RWPE2 (cell line): ENCODE data around the gene TOGARAM1.
A peak's percentile ranks its signal among the peaks of the same experiment; 100 is the strongest.

Source experiments
- ATAC-seq: fragments of 200-7000 bp; cut with Tn5 transposase; 3 replicates; pipeline ENCODE4 v1.9.1; 2021; ENCODE audit warnings: low read depth
- DNase-seq: peaks from one replicate; pipeline ENCODE4 v3.0.0-alpha.2; 2020; ENCODE audit warnings: low spot score
- H3K27ac ChIP-seq: fragments of 450-650 bp; 2 replicates; pipeline ENCODE4 v1.5.1; 2017; ENCODE audit warnings: mild to moderate bottlenecking; ENCODE audit not compliant: poor library complexity, severe bottlenecking
- H3K27me3 ChIP-seq: fragments of 250-450 bp; sonication (Bioruptor Pico); 2 replicates; pipeline ENCODE4 v1.5.1; 2021; ENCODE audit warnings: mild to moderate bottlenecking, moderate library complexity; ENCODE audit not compliant: insufficient read depth, poor library complexity, severe bottlenecking
- H3K36me3 ChIP-seq: fragments of 250-450 bp; sonication (Bioruptor Pico); 2 replicates; pipeline ENCODE4 v1.5.1; 2020; ENCODE audit warnings: low read depth, mild to moderate bottlenecking, moderate library complexity
- H3K4me1 ChIP-seq: fragments of 250-450 bp; sonication (Bioruptor Pico); 2 replicates; pipeline ENCODE4 v1.5.1; 2021; ENCODE audit warnings: mild to moderate bottlenecking, moderate library complexity; ENCODE audit not compliant: insufficient read depth, poor library complexity, severe bottlenecking
- H3K4me3 ChIP-seq: fragments of 250-450 bp; sonication (Bioruptor Pico); 2 replicates; pipeline ENCODE4 v1.5.1; 2021; ENCODE audit warnings: mild to moderate bottlenecking, moderate library complexity; ENCODE audit not compliant: severe bottlenecking
- H3K9me3 ChIP-seq: fragments of 250-450 bp; sonication (Bioruptor Pico); 2 replicates; pipeline ENCODE4 v1.5.1; 2021; ENCODE audit warnings: mild to moderate bottlenecking, moderate library complexity; ENCODE audit not compliant: severe bottlenecking
- CTCF ChIP-seq: fragments of 450-650 bp; IDR thresholded peaks from one replicate; pipeline ENCODE4 v1.5.1; 2017; ENCODE audit warnings: mild to moderate bottlenecking, moderate library complexity; ENCODE audit not compliant: poor library complexity, severe bottlenecking

The TOGARAM1 gene

DNA sequence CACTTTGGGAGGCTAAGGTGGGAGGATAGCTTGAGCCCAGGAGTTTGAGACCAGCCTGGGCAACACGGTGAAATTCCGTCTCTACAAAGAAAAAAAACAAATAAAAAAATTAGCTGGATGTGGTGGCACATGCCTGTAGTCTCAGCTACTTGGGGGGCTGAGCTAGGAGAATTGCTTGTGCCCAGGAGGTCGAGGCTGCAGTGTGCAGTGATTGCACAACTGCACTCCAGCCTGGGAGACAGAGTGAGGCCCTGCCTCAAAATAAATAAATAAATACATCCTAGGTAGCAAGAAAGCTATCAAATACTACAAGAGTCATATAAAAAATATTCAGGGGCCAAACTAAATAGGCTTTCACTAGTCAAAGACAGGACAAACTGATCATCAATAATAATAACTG lies 6.5 kb upstream of the TOGARAM1 start:
- Histone ChIP-seq H3K4me1 (peaks cover 15% of the 10 kb centered on the region), H3K4me3 (no peak overlapping the region), H3K9me3 (no peaks in the 10 kb centered on the region), H3K27ac (no peak overlapping the region), H3K27me3 (no peaks in the 10 kb centered on the region), H3K36me3 (peaks cover 18% of the 10 kb centered on the region; the same call in 1 of the 2 replicates)
- no peak for DNase-seq
- ATAC-seq, result no peak
- no peak for TF ChIP-seq CTCF

GRCh38 chr14:44956866-44957265 lies 5.1 kb upstream of the TOGARAM1 start:
- Histone ChIP-seq H3K4me3 (no peak overlapping the region), H3K27me3 (no peaks in the 10 kb centered on the region), H3K4me1 (peaks cover 15% of the 10 kb centered on the region), H3K27ac (no peak overlapping the region), H3K9me3 (no peaks in the 10 kb centered on the region), H3K36me3 (peaks cover 18% of the 10 kb centered on the region; the same call in 1 of the 2 replicates)
- DNase-seq, result no peak
- TF ChIP-seq CTCF, result no peak
- ATAC-seq, result no peak

DNA sequence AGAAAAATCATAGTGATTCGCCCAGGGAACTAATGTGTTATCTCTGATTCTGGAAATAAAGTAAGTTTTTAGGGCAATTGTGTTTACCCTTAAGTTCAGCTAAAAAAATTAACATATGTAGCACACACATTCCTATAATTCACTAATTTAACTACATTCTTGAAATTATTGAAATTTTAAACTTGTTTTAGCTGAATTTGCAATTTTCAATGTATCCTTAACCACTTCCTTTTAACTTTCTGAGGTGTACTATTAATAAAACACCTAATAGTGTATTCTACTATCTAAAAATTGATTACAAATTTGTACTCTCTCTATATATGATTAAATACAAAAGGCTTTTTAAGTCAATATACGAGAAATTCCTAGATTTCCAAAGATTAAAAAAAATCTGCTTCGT lies 2.5 kb upstream of the TOGARAM1 start:
- H3K9me3 ChIP-seq, result no peaks in the 10 kb centered on the region
- H3K4me3 ChIP-seq, result no peak overlapping the region
- ATAC-seq, result no peak
- H3K4me1 ChIP-seq, result peaks cover 15% of the 10 kb centered on the region
- H3K36me3 ChIP-seq, result peaks cover 8% of the 10 kb centered on the region; the same call in 1 of the 2 replicates
- no peak for DNase-seq
- TF ChIP-seq CTCF, result no peak
- peak overlapping the region; percentile 62 for H3K27ac ChIP-seq
- H3K27me3 ChIP-seq, result no peaks in the 10 kb centered on the region

GRCh38 chr14:44960146-44960545 lies 1.8 kb upstream of the TOGARAM1 start:
- DNase-seq (no peak), ATAC-seq (no peak)
- 0 out of 2 replicates have a peak, but pooled peaks cover 4% of the 10 kb centered on the region for H3K36me3 ChIP-seq
- peak overlapping the region; percentile 63 for H3K4me3 ChIP-seq
- H3K27ac ChIP-seq, result peak overlapping the region; percentile 62
- no peak for TF ChIP-seq CTCF
- H3K9me3 ChIP-seq, result no peaks in the 10 kb centered on the region
- H3K4me1 ChIP-seq, result peaks cover 15% of the 10 kb centered on the region
- no peaks in the 10 kb centered on the region for H3K27me3 ChIP-seq

GRCh38 chr14:44960646-44961045 lies 1.3 kb upstream of the TOGARAM1 start:
- Histone ChIP-seq H3K4me1 (peaks cover 15% of the 10 kb centered on the region), H3K9me3 (no peaks in the 10 kb centered on the region), H3K36me3 (0 out of 2 replicates have a peak, but pooled peaks cover 4% of the 10 kb centered on the region), H3K4me3 (peak overlapping the region; percentile 63), H3K27ac (peak overlapping the region; percentile 62), H3K27me3 (no peaks in the 10 kb centered on the region)
- no peak for TF ChIP-seq CTCF
- no peak for DNase-seq
- no peak for ATAC-seq
